ENCODE data around the gene LCT.
"Not testable (repeated sequence)": the region's sequence is repeated elsewhere in the genome, so short reads cannot be mapped to it uniquely, and the experiment has no call there.

Gene LCT
- 0.35 to 0.90 reads per million in 2 experiments for total RNA-seq

GRCh38 chr2:135836596-135837270 is at the start of gene LCT:
TSS of gene LCT (minus strand) at chr2:135837184. CDS start at chr2:135837169, 15 bp downstream.
- DNase-seq (ENCODE audit: low read depth): no peak

DNA sequence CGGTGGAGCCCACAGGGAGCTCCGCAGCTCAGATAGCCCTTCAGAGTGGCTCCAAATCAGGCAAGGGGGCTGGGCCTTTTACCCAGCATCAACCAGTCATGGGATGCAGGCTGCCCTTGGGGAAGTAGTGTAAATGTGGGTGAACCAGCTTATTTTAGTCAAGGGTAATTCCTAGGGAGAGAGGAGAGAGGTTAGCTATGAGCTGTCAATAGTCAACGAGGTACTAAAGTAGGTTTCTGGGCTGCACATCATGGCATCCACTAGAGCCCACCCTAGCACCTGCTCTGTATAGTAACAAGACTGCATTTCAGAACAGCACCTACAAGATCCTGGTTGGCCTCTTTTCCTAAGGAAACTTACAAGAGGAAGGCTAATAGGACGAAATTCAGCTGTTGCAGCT is 48.7 kb upstream of the LCT start:
- no peak for DNase-seq (ENCODE audit: low read depth)

- DNase-seq (ENCODE audit: low read depth): no peak
Measured at GRCh38 chr2:135882415-135882814, 45.4 kb upstream of the LCT start.

- not testable (repeated sequence) for DNase-seq (ENCODE audit: low read depth)
Measured at GRCh38 chr2:135876770-135877169, 39.8 kb upstream of the LCT start.

GRCh38 chr2:135876066-135876711 is 39.2 kb upstream of the LCT start, which contains the start of gene MCM6:
TSS of gene MCM6 (minus strand) at chr2:135876443. CDS start at chr2:135876365, 78 bp downstream.
- DNase-seq (ENCODE audit: low read depth): peak; percentile 96

- peak; percentile 62 for DNase-seq (ENCODE audit: low read depth)
Measured at GRCh38 chr2:135875491-135876065, 38.6 kb upstream of the LCT start.

DNA sequence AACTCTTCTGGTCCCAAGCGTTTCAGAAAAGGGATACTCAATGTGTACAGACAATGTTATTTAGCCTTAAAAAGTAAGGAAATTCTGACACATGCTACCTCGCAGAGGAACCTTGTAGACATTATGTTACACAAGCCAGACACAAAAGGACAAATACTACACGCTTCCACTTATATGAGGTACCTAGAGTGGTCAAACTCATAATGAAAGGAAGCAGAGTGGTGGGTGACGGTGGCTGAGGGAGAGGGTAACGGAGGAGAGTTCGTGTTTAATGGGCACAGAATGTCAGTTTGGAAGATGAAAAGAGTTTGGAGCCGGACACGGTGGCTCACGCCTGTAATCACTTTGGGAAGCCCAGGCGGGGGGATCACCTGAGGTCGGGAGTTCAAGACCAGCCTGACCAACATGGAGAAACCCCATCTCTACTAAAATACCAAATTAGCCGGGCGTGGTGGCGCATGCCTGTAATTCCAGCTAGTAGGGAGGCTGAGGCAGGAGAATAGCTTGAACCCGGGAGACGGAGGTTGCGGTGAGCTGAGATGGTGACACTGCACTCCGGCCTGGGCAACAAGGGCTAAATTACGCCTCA is 37.9 kb upstream of the LCT start:
- no peak for DNase-seq (ENCODE audit: low read depth)

GRCh38 chr2:135870571-135870970 is 33.6 kb upstream of the LCT start:
- DNase-seq (ENCODE audit: low read depth): no peak

DNA sequence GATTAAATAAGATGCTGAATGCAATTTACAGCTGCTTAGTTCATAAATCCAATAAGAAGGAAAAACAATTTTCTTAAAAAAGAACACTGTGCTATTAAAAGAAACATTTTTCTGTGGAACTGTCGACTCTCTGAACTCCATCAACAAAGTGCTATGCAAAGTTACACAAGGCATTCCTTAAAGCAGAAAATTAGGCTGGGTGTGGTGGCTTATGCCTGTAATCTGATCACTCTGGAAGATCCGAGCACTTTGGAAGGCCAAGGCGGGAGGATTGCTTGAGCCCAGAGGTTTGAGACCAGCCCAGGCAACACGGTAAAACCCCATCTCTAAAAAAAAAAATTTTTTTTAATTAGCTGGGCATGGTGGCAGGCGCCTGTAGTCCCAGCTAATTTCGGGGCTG is 26.2 kb upstream of the LCT start:
- DNase-seq (ENCODE audit: low read depth): no peak

GRCh38 chr2:135862718-135863117 is 25.7 kb upstream of the LCT start:
- no peak for DNase-seq (ENCODE audit: low read depth)

DNA sequence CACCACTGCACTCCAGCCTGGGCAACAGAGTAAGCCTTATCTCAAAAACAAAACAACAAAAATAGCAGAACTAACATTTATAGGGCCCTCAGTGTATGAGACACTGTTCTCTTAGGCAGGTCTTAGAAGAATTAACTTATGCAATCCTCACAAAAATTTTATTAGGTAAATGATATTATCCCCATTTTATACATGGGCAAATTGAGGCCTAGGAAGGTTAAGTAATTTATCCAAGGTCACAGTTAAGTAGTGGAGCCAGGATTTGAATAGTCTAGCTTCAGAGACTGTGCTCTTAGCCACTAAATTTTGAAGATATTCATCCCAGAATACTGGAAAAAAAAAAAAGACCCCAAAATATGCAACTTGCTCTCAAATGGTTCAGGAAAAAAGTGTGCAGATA is 16.4 kb upstream of the LCT start:
- DNase-seq (ENCODE audit: low read depth): no peak

DNA sequence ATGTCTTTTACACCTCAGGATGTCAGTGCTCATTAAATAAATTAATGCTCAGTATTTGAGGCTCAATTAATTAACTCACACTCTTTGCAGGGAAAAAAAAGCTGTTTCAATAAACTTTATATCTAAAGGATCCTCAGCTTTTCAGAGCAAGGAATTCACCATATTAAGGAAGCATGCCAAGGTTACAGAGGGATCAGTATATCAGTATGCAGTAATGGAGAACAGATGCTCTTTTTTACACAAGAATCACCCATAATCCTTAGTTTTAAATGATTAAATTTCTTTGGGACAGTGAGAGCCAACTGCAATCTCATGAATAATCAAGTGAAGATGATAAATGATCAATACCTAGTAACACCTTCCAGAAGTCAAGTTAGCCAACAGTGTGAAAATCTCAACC is 14.9 kb upstream of the LCT start:
- no peak for DNase-seq (ENCODE audit: low read depth)

DNA sequence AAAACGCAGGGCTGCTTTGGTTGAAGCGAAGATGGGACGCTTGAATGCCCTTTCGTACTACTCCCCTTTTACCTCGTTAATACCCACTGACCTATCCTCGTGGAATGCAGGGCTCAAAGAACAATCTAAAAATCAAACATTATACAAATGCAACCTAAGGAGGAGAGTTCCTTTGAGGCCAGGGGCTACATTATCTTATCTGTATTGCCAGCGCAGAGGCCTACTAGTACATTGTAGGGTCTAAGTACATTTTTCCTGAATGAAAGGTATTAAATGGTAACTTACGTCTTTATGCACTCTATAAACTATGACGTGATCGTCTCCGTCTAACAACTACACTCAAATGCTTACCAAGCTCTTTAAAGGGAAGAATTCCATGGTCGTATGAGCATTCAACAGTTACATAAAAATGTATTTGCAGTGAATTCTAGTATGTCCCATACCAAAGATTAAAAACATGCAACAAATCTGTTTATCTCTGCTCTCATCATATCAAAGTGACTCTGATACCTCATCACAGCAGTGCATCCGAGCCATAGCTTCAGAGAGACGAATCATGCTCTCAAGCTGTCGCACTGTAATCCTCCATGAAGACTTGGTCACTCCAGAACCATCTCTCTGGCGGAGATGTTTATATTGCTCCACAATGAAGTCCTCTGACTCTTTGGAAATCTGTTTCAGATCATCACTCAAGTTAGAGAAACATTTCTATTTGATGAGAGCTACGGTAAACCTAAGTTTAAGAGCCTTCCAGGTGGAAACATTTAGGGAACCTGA is 14.1 kb upstream of the LCT start:
- no peak for DNase-seq (ENCODE audit: low read depth)

DNA sequence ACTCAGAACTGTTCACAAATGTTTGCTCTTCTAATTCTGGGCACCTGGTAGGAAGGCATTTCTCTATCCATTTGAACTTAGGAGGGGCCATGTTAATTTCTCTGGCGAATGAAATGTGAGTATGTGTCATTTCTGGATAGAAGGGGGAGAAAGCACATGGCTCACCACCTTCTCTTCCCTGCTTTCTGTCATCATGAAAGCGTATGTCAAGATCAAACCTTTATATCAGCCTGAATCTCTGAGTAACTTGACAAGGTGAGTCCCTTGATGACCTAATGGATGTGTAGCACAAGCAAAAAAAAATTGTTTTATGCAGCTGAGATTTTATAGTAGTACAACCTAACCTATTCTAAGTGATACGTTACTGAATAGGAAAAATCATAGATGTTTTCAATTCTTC is 12.1 kb upstream of the LCT start:
- no peak for DNase-seq (ENCODE audit: low read depth)

DNA sequence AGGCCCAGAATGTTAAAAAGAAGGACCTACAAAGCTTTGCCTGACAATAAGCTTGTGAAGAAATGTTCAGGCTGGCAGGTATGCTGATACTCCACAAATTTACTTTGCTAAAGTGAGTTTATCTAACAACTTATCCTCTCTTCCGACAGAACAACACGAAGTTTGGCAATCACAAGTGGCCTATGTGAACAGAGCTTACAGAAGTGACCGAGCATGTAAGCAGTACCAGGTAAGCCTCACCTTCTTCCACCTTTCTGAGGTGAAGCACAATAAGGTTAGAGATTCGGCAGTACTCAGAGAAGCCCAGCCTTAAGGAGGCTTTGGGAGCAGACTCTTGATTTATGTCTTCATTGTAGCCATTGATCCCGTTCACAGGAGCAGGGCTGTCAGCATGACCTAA is 9.0 kb upstream of the LCT start:
- DNase-seq (ENCODE audit: low read depth): no peak

DNA sequence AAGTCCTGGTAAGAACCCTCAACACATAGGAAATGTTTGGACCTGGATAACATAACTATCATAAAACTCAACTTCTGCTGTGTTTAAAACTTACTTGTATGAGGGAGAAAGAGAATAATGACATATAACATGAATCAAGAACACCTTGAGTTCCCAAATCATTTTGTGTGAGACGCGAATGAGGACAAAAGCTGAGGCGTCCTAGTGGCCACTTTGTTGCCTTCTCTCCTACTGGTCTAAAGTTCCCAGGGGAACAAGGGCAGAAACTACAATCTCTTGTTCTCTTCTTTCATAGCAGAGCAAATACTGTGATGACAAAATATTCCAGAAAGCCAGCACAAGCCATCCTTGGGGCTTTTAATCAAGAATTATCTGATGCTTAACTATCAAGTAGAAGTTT is 8.3 kb upstream of the LCT start:
- no peak for DNase-seq (ENCODE audit: low read depth)

GRCh38 chr2:135844301-135844895 is 7.4 kb upstream of the LCT start:
- no peak for DNase-seq (ENCODE audit: low read depth)

- DNase-seq (ENCODE audit: low read depth): no peak
Measured at GRCh38 chr2:135843671-135844070, 6.7 kb upstream of the LCT start.

DNA sequence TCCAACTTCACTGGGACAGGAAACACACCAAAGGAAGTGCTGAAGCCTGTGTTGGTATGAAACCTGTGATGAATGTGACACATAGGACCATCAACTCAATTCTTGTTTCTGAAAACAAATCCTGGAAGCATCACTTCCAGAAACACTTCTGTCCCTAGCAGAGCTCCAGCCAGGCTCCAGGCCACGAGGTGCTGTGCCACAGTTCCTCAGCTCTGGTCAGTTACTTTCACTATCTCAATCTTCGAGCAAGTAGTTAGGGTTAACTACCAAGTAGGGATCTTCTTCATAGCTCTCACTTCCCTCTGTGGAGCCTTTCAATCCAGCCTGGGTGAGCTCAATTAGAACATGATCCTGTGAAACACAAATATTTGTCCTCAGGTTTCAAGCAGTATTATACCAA is 3.6 kb upstream of the LCT start:
- no peak for DNase-seq (ENCODE audit: low read depth)

- no peak for DNase-seq (ENCODE audit: low read depth)
Measured at GRCh38 chr2:135839713-135840112, 2.7 kb upstream of the LCT start.

- DNase-seq (ENCODE audit: low read depth): no peak
Measured at GRCh38 chr2:135838502-135838901, 1.5 kb upstream of the LCT start.

DNA sequence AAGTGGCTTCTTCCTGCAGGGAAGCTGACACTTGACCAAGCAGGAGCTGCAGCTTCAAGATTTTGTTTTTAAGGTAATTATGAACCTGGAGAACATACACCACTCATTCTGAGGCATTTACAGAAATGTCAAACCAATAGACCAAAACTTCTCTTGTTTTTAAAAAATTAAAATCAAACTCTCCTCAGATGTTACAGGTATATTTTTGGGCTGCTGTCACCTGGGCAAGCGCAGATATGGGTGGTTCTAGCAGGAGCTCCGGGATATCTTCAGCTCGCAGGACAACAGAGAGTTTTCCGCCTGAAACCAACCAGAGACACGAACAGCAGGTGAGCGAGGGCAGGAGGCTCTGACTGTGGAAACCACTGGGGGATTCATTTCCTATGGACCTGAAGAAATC is 4.1 kb downstream of the LCT start:
- DNase-seq (ENCODE audit: low read depth): no peak
